ENCODE data around the gene CCP110.
A peak's percentile ranks its signal among the peaks of the same experiment; 100 is the strongest.

The CCP110 gene

DNA sequence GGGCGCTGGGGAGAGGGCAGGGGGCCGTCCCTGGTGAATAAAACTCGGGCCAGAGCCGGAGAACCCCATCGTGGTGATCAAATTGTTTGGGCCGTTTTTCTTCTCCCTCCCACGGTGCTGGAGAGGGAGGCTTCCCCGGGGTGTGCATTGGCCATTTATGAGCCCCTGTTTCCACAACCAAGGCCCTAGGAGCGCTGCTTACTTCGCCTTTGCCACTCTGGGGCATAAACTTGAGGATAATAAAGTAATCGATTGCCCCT is 544 bp downstream of the CCP110 start:
- DNase-seq (ENCODE audit: extremely low read depth, insufficient read length): no peak
- Histone ChIP-seq H3K27me3 (replicated peaks; ENCODE audit: control insufficient read depth, insufficient read depth, low read length) (no peaks in the 10 kb centered on the region), H3K36me3 (ENCODE audit: control insufficient read depth, insufficient read depth, low read length) (no peaks in the 10 kb centered on the region; the same call in 1 of the 2 replicates), H3K4me3 (replicated peaks; ENCODE audit: low read depth, low read length) (peak overlapping the region; percentile 97)
- TF ChIP-seq, protein P1, sequence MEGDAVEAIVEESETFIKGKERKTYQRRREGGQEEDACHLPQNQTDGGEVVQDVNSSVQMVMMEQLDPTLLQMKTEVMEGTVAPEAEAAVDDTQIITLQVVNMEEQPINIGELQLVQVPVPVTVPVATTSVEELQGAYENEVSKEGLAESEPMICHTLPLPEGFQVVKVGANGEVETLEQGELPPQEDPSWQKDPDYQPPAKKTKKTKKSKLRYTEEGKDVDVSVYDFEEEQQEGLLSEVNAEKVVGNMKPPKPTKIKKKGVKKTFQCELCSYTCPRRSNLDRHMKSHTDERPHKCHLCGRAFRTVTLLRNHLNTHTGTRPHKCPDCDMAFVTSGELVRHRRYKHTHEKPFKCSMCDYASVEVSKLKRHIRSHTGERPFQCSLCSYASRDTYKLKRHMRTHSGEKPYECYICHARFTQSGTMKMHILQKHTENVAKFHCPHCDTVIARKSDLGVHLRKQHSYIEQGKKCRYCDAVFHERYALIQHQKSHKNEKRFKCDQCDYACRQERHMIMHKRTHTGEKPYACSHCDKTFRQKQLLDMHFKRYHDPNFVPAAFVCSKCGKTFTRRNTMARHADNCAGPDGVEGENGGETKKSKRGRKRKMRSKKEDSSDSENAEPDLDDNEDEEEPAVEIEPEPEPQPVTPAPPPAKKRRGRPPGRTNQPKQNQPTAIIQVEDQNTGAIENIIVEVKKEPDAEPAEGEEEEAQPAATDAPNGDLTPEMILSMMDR (IDR thresholded peaks at IDR 0.05; ENCODE audit: insufficient read depth, low read length, poor library complexity, severe bottlenecking): no peak

- H3K36me3 ChIP-seq (ENCODE audit: control insufficient read depth, insufficient read depth, low read length): no peaks in the 10 kb centered on the region; the same call in 1 of the 2 replicates
- no peaks in the 10 kb centered on the region for H3K27me3 ChIP-seq (replicated peaks; ENCODE audit: control insufficient read depth, insufficient read depth, low read length)
- no peak for DNase-seq (ENCODE audit: extremely low read depth, insufficient read length)
- H3K4me3 ChIP-seq (replicated peaks; ENCODE audit: low read depth, low read length): peak overlapping the region; percentile 97
- TF ChIP-seq, protein P1 (IDR thresholded peaks at IDR 0.05; ENCODE audit: insufficient read depth, low read length, poor library complexity, severe bottlenecking): no peak
Observed at GRCh38 chr16:19524616-19525384, 1.1 kb downstream of the CCP110 start.

- no peak for DNase-seq (ENCODE audit: extremely low read depth, insufficient read length)
- TF ChIP-seq, protein P1 (IDR thresholded peaks at IDR 0.05; ENCODE audit: insufficient read depth, low read length, poor library complexity, severe bottlenecking): no peak
- H3K27me3 ChIP-seq (replicated peaks; ENCODE audit: control insufficient read depth, insufficient read depth, low read length): no peaks in the 10 kb centered on the region
- H3K4me3 ChIP-seq (replicated peaks; ENCODE audit: low read depth, low read length): peak overlapping the region; percentile 97
- H3K36me3 ChIP-seq (ENCODE audit: control insufficient read depth, insufficient read depth, low read length): no peaks in the 10 kb centered on the region; the same call in 1 of the 2 replicates
Observed at GRCh38 chr16:19525385-19525723, 1.6 kb downstream of the CCP110 start.

DNA sequence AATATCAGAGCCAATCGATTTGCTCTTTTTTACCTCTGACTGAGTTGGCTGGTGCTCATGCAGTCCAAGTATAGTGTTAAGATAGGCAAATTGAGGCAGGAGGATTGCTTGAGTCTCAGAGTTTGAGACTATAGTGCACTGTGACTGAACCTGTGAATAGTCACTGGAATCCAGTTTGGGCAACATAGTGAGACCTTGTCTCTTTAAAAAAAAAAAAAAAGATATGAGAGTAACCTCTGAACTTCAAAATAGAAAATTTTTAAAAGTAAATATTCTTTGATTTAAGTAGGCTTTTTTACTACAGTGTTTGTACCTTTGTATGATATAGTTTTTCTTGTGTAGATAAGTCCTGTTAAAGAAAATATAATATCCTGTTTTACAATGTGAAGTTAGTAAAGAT is 3.4 kb downstream of the CCP110 start:
- Histone ChIP-seq H3K27me3 (replicated peaks; ENCODE audit: control insufficient read depth, insufficient read depth, low read length) (no peaks in the 10 kb centered on the region), H3K4me3 (replicated peaks; ENCODE audit: low read depth, low read length) (no peak overlapping the region), H3K36me3 (ENCODE audit: control insufficient read depth, insufficient read depth, low read length) (no peaks in the 10 kb centered on the region; the same call in 1 of the 2 replicates)
- no peak for DNase-seq (ENCODE audit: extremely low read depth, insufficient read length)
- TF ChIP-seq, protein P1 (IDR thresholded peaks at IDR 0.05; ENCODE audit: insufficient read depth, low read length, poor library complexity, severe bottlenecking): no peak

DNA sequence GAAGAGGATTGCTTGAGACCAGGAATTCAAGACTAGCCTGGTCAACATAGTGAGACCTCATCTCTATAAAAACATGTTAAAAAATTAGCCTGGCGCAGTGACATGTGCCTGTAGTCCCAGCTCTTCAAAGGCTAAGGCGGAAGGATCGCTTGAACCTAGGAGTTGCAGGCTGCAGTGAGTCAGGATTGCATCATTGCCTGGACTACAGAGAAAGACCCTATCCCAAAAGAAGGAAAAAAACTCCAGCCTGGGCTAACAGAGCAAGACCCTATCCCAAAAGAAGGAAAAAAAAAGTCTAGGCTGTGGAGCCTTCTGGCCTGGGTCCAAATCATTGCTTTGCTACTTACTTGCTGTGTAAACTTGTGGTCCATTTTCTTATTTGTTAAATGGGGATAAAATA is 4.9 kb downstream of the CCP110 start:
- Histone ChIP-seq H3K4me3 (replicated peaks; ENCODE audit: low read depth, low read length) (no peak overlapping the region), H3K36me3 (ENCODE audit: control insufficient read depth, insufficient read depth, low read length) (no peaks in the 10 kb centered on the region; the same call in 1 of the 2 replicates), H3K27me3 (replicated peaks; ENCODE audit: control insufficient read depth, insufficient read depth, low read length) (no peaks in the 10 kb centered on the region)
- DNase-seq (ENCODE audit: extremely low read depth, insufficient read length): no peak
- TF ChIP-seq, protein P1 (IDR thresholded peaks at IDR 0.05; ENCODE audit: insufficient read depth, low read length, poor library complexity, severe bottlenecking): no peak

GRCh38 chr16:19532601-19533000 is 8.9 kb downstream of the CCP110 start:
- DNase-seq (ENCODE audit: extremely low read depth, insufficient read length): no peak
- Histone ChIP-seq H3K36me3 (ENCODE audit: control insufficient read depth, insufficient read depth, low read length) (peaks cover 2% of the 10 kb centered on the region; the same call in 1 of the 2 replicates), H3K4me3 (replicated peaks; ENCODE audit: low read depth, low read length) (no peak overlapping the region), H3K27me3 (replicated peaks; ENCODE audit: control insufficient read depth, insufficient read depth, low read length) (no peaks in the 10 kb centered on the region)
- TF ChIP-seq, protein P1 (IDR thresholded peaks at IDR 0.05; ENCODE audit: insufficient read depth, low read length, poor library complexity, severe bottlenecking): no peak
